ENCODE data around the gene ULBP2. TPM values are rescaled to one million over a fixed set of nuclear protein-coding genes. Genes with fewer than 3 reads are reported as not detected.
"Not testable (repeated sequence)": the region's sequence is repeated elsewhere in the genome, so short reads cannot be mapped to it uniquely, and the experiment has no call there.

ULBP2 gene
- total RNA-seq, 3 donors from 2014 or later (not counting 1 experiment from before 2014, with no cell fraction given), result 0.98 to 2.4 (median 2.4) TPM

DNA sequence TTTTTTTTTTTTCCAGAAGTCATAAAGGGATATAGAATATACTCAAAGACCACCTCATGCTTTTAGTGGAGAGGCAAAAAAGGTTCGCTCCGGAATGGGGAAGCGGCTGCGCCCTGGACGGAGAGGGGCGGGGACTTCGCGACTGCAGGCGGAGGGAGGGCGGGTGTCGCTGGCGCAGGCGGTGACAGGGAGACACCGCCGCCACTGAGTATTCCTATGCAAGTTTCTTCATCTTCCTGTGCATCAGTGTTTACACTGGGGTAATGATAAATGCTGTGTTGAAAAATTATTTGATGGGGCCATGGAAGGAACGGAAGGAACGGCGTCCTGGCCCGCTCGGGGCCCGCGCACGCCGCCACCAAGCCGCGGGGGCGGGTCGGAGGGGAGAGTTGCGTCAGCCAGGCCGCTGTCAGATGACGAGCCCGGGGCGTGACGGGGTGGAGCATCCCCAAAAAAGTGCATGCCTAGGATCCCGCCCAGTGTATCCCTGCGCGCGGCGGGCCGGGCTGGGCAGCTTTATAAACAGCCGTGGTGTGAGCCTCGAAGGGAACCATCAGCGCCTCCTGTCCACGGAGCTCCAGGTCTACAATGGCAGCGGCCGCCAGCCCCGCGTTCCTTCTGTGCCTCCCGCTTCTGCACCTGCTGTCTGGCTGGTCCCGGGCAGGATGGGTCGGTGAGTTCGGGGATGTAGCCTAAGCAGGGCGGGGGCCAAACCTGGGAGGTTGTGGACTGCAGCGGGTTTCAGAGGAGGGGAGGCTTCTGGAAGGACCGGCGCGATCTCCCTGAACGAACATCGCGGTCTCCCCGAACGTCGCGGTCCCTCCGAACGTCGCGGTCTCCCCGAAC lies 21.9 kb downstream of the ULBP2 start, which contains the start of gene ULBP1:
Gene ULBP1, plus strand, starts transcription at position 482 of the 846 bp plus-strand sequence. Its CDS starts 107 bp downstream, at position 589.
- H3K4me3 Mint-ChIP-seq, result peak within 1 kb of the TSS; percentile 96
- peaks cover 44% of the 10 kb centered on the region for H3K27me3 ChIP-seq (ENCODE audit: control insufficient read depth, insufficient read depth, low read length)

DNA sequence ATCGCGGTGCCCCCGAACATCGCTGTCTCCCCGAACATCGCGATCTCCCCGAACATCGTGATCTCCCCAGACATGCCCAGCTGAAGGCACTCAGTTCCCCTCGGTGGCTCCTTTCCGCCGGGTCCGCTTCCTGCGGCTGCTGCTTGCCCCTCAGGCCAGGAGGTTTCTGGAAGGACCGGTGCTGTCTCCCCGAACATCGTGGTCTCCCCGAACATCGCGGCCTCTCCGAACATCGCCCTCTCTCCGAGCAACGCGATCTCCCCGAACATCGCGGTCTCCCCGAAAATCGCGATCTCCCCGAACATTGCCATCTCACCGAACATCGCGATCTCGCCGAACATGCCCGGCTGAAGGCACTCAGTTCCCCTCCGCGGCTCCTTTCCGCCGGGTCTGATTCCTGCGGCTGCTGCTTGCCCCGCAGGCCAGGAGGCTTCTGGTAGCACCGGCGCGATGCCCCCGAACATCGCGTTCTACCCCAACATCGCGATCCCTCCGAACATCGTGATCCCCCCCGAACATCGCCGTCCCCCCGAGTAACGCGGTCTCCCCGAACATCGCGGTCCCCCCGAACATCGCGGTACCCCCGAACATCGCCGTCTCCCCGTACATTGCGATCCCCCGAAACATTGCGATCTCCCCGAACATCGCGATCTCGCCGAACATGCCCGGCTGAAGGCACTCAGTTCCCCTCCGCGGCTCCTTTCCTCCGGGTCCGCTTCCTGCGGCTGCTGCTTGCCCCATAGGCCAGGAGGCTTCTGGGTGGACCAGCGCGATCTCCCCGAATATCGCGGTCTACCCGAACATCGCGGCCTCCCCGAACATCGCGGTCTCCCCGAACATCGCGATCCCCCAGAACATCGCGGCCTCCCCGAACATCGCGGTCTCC lies 22.7 kb downstream of the ULBP2 start:
- Mint-ChIP-seq H3K9me3 (no peaks in the 10 kb centered on the region), H3K27me3 (ENCODE audit: low read depth in 2 of 2) (peaks cover 72 to 90% of the 10 kb centered on the region in 2 donors), H3K4me1 (peaks cover 24 to 32% of the 10 kb centered on the region in 2 donors), H3K36me3 (no peaks in the 10 kb centered on the region), H3K27ac (peak overlapping the region; percentile 66 to 86), H3K4me3 (peak overlapping the region; percentile 96)
- TF ChIP-seq, protein P1, sequence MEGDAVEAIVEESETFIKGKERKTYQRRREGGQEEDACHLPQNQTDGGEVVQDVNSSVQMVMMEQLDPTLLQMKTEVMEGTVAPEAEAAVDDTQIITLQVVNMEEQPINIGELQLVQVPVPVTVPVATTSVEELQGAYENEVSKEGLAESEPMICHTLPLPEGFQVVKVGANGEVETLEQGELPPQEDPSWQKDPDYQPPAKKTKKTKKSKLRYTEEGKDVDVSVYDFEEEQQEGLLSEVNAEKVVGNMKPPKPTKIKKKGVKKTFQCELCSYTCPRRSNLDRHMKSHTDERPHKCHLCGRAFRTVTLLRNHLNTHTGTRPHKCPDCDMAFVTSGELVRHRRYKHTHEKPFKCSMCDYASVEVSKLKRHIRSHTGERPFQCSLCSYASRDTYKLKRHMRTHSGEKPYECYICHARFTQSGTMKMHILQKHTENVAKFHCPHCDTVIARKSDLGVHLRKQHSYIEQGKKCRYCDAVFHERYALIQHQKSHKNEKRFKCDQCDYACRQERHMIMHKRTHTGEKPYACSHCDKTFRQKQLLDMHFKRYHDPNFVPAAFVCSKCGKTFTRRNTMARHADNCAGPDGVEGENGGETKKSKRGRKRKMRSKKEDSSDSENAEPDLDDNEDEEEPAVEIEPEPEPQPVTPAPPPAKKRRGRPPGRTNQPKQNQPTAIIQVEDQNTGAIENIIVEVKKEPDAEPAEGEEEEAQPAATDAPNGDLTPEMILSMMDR (IDR thresholded peaks at IDR 0.05), result no peak
- peak in 1 of 2 donors; percentile 56 for DNase-seq
- peak overlapping the region; percentile 52 for H3K4me3 ChIP-seq (ENCODE audit: low read length)
- intact Hi-C loops (cut with micrococcal nuclease), result loop anchor here (5.0 kb wide), 1 partner anchor 38 kb away; no protein-coding TSS in a partner anchor
- no peak overlapping the region for H3K27ac ChIP-seq (ENCODE audit: low read length)
- no peaks in the 10 kb centered on the region for H3K9me3 ChIP-seq (ENCODE audit: control insufficient read depth, insufficient read depth, low read length)
- H3K36me3 ChIP-seq (ENCODE audit: control insufficient read depth, insufficient read depth, low read length), result no peaks in the 10 kb centered on the region
- peaks cover 44% of the 10 kb centered on the region for H3K27me3 ChIP-seq (ENCODE audit: control insufficient read depth, insufficient read depth, low read length)
- peaks cover 27% of the 10 kb centered on the region for H3K4me1 ChIP-seq (ENCODE audit: control insufficient read depth, insufficient read depth, low read length)
- ATAC-seq, result no peak
- 2% methylated on average over 103 of the region's 103 CpGs for WGBS (ENCODE audit: insufficient coverage)

More for the DNA sequence above, 21.9 kb downstream of the ULBP2 start, which contains the start of gene ULBP1:
- H3K27ac Mint-ChIP-seq, result peak within 1 kb of the TSS; percentile 66 to 86
- ATAC-seq (peak; percentile 68 to 78 (median 74)), DNase-seq (peak; percentile 59 to 83)
- Histone ChIP-seq H3K36me3 (ENCODE audit: control insufficient read depth, insufficient read depth, low read length) (no peaks in the 10 kb centered on the region), H3K27ac (ENCODE audit: low read length) (no peak within 1 kb of the TSS), H3K4me3 (ENCODE audit: low read length) (peak within 1 kb of the TSS; percentile 52), H3K9me3 (ENCODE audit: control insufficient read depth, insufficient read depth, low read length) (no peaks in the 10 kb centered on the region), H3K4me1 (ENCODE audit: control insufficient read depth, insufficient read depth, low read length) (peaks cover 27% of the 10 kb centered on the region)
- H3K27me3 Mint-ChIP-seq (ENCODE audit: low read depth in 2 of 2), result peaks cover 72 to 90% of the 10 kb centered on the region in 2 donors
- no peaks in the 10 kb centered on the region for H3K9me3 Mint-ChIP-seq
- WGBS (ENCODE audit: insufficient coverage), result under 1% methylated on average over 69 of the region's 69 CpGs
- TF ChIP-seq, protein P1 (IDR thresholded peaks at IDR 0.05), result no peak
- intact Hi-C loops (cut with micrococcal nuclease), result loop anchor here (2.0 to 5.0 kb wide), 2 partner anchors 23 to 39 kb away; no protein-coding TSS in a partner anchor
- no peaks in the 10 kb centered on the region for H3K36me3 Mint-ChIP-seq
- peaks cover 24 to 32% of the 10 kb centered on the region in 2 donors for H3K4me1 Mint-ChIP-seq

DNA sequence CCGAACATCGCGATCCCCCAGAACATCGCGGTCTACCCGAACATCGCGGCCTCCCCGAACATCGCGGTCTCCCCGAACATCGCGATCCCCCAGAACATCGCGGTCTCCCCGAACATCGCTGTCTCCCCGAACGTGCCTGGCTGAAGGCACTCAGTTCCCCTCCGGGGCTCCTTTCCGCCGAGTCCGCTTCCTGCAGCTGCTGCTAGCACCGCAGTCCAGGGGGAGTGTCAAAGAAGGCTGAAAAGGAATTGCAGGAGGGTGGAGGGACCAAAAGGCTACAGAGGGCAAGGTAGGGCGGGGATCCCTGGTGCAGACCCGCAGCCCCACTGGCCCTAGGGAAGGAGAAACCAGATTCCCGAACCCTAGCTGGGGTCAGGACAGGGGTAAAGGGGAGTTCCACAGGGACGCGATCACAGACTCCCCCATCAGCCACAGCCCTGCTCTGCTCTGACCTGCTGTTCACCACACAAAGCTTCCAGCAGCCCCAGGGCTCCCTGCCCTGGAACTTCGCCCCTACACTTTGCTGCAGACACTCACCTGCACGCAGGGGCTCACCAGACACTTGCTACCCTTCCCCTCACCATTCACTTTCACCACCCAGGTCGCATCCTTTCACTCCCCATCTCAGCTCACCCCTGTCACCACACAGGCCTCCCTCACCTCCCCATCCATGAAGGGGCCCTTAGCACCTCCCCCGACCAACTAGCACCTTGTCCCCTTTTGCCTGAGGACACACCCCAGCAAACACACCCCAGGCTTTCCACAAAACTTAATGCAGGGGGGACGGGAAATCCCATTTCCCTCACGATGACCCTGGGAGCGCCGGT lies 23.6 kb downstream of the ULBP2 start:
- intact Hi-C loops (cut with micrococcal nuclease), result no loop called here
- peak overlapping the region; percentile 66 to 86 for H3K27ac Mint-ChIP-seq
- no peak for ATAC-seq
- peaks cover 76 to 90% of the 10 kb centered on the region in 2 donors for H3K27me3 Mint-ChIP-seq (ENCODE audit: low read depth in 2 of 2)
- peak overlapping the region; percentile 96 for H3K4me3 Mint-ChIP-seq
- no peak overlapping the region for H3K27ac ChIP-seq (ENCODE audit: low read length)
- no peaks in the 10 kb centered on the region for H3K36me3 ChIP-seq (ENCODE audit: control insufficient read depth, insufficient read depth, low read length)
- H3K9me3 ChIP-seq (ENCODE audit: control insufficient read depth, insufficient read depth, low read length), result no peaks in the 10 kb centered on the region
- no peaks in the 10 kb centered on the region for H3K9me3 Mint-ChIP-seq
- TF ChIP-seq, protein P1 (IDR thresholded peaks at IDR 0.05), result no peak
- peaks cover 44% of the 10 kb centered on the region for H3K27me3 ChIP-seq (ENCODE audit: control insufficient read depth, insufficient read depth, low read length)
- H3K4me3 ChIP-seq (ENCODE audit: low read length), result peak overlapping the region; percentile 52
- H3K4me1 Mint-ChIP-seq, result peaks cover 24 to 32% of the 10 kb centered on the region in 2 donors
- no peaks in the 10 kb centered on the region for H3K36me3 Mint-ChIP-seq
- H3K4me1 ChIP-seq (ENCODE audit: control insufficient read depth, insufficient read depth, low read length), result peaks cover 27% of the 10 kb centered on the region
- 12% methylated on average over 38 of the region's 38 CpGs for WGBS (ENCODE audit: insufficient coverage)
- DNase-seq, result peak in 1 of 2 donors; percentile 65

DNA sequence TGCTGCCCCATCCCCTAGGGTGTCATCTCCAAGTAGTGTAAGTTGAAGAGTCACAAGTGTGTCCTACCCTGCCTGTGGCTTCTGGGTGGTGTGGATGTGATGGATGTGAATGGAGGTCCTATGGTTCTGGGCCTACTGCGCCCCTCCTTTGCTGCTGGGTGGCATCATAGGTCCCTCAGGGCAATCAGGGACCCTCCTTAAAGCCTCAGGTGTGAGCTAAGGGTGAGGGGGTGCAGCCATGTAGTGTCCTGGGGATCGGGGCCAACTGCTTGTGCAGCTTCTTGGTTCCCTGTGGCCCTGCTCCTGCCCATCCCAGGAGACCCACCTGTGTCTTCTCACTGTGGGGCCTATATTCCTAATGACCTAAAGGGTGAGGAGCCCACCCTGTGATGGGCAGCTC lies 24.5 kb downstream of the ULBP2 start:
- H3K9me3 ChIP-seq (ENCODE audit: control insufficient read depth, insufficient read depth, low read length); H3K36me3 ChIP-seq (ENCODE audit: control insufficient read depth, insufficient read depth, low read length); DNase-seq; H3K36me3 Mint-ChIP-seq; intact Hi-C loops (cut with micrococcal nuclease); ATAC-seq; H3K27ac ChIP-seq (ENCODE audit: low read length); H3K4me3 ChIP-seq (ENCODE audit: low read length); H3K9me3 Mint-ChIP-seq: not testable (repeated sequence)
- Mint-ChIP-seq H3K27me3 (ENCODE audit: low read depth in 2 of 2) (peaks cover 77 to 85% of the 10 kb centered on the region in 2 donors), H3K27ac (peak overlapping the region in 1 of 2 donors; percentile 86), H3K4me3 (peak overlapping the region; percentile 96), H3K4me1 (peaks cover 24 to 32% of the 10 kb centered on the region in 2 donors)
- H3K4me1 ChIP-seq (ENCODE audit: control insufficient read depth, insufficient read depth, low read length), result peaks cover 27% of the 10 kb centered on the region
- peaks cover 44% of the 10 kb centered on the region for H3K27me3 ChIP-seq (ENCODE audit: control insufficient read depth, insufficient read depth, low read length)
- 91% methylated on average over 2 of the region's 2 CpGs for WGBS (ENCODE audit: insufficient coverage)
